H9 (cell line): ENCODE measurements around the gene TRERF1. TPM values are rescaled to one million over a fixed set of nuclear protein-coding genes. Genes with fewer than 3 reads are reported as not detected.

Experiments
- DNase-seq: peaks from one replicate; pipeline ENCODE4 v3.0.0-alpha.2; 2017
- H2AFZ ChIP-seq: one replicate; pipeline ENCODE4 v1.6.1; 2013; ENCODE audit warnings: mild to moderate bottlenecking, low read length, control low read depth, moderate library complexity
- H2AK5ac ChIP-seq: 2 replicates; pipeline ENCODE4 v1.6.1; 2013; ENCODE audit warnings: low read length, control low read depth, mixed read lengths; ENCODE audit not compliant: insufficient read length
- H2BK120ac ChIP-seq: one replicate; pipeline ENCODE4 v1.6.1; 2013; ENCODE audit warnings: low read depth, mild to moderate bottlenecking, low read length, control low read depth, inconsistent platforms; ENCODE audit not compliant: poor library complexity, severe bottlenecking
- H2BK12ac ChIP-seq: 2 replicates; pipeline ENCODE4 v1.6.1; 2013; ENCODE audit warnings: low read length, control low read depth, mixed read lengths, low read depth; ENCODE audit not compliant: insufficient read length
- H2BK15ac ChIP-seq: 2 replicates; pipeline ENCODE4 v1.6.1; 2013; ENCODE audit warnings: low read depth, low read length, control low read depth
- H2BK20ac ChIP-seq: one replicate; pipeline ENCODE4 v1.6.1; 2013; ENCODE audit warnings: low read depth, mild to moderate bottlenecking, low read length, control low read depth, inconsistent platforms; ENCODE audit not compliant: poor library complexity, severe bottlenecking
- H2BK5ac ChIP-seq: 2 replicates; pipeline ENCODE4 v1.6.1; 2013; ENCODE audit warnings: low read length, control low read depth, mixed read lengths; ENCODE audit not compliant: insufficient read length
- H3K14ac ChIP-seq: 2 replicates; pipeline ENCODE4 v1.6.1; 2013; ENCODE audit warnings: low read length, control low read depth; ENCODE audit not compliant: insufficient read depth
- H3K18ac ChIP-seq: 2 replicates; pipeline ENCODE4 v1.6.1; 2013; ENCODE audit warnings: low read depth, mild to moderate bottlenecking, mixed read lengths, low read length, control low read depth; ENCODE audit not compliant: insufficient read length
- H3K23ac ChIP-seq: 2 replicates; pipeline ENCODE4 v1.6.1; 2013; ENCODE audit warnings: low read length, control low read depth, mixed read lengths, low read depth; ENCODE audit not compliant: insufficient read length
- H3K23me2 ChIP-seq: 2 replicates; pipeline ENCODE4 v1.6.1; 2013; ENCODE audit warnings: low read depth, mild to moderate bottlenecking, mixed read lengths, low read length, control low read depth; ENCODE audit not compliant: insufficient read length, poor library complexity, severe bottlenecking
- H3K27ac ChIP-seq: 2 replicates; pipeline ENCODE4 v1.5.1; 2013; ENCODE audit warnings: low read length, control low read depth, mixed read lengths, low read depth; ENCODE audit not compliant: insufficient read length
- H3K27me3 ChIP-seq: 2 replicates; pipeline ENCODE4 v1.6.1; 2013; ENCODE audit warnings: low read length, control low read depth, inconsistent platforms; ENCODE audit not compliant: insufficient read depth
- H3K4ac ChIP-seq: 2 replicates; pipeline ENCODE4 v1.6.1; 2013; ENCODE audit warnings: low read depth, mild to moderate bottlenecking, control low read depth, inconsistent platforms, low read length, moderate library complexity
- H3K4me1 ChIP-seq: 2 replicates; pipeline ENCODE4 v1.6.1; 2013; ENCODE audit warnings: low read length, control low read depth, inconsistent platforms; ENCODE audit not compliant: insufficient read depth
- H3K4me2 ChIP-seq: 2 replicates; pipeline ENCODE4 v1.6.1; 2013; ENCODE audit warnings: low read length, control low read depth, mixed read lengths; ENCODE audit not compliant: insufficient read length, insufficient read depth
- H3K56ac ChIP-seq: 2 replicates; pipeline ENCODE4 v1.6.1; 2013; ENCODE audit warnings: low read depth, mild to moderate bottlenecking, mixed read lengths, low read length, control low read depth; ENCODE audit not compliant: insufficient read length
- H3K79me1 ChIP-seq: 2 replicates; pipeline ENCODE4 v1.6.1; 2013; ENCODE audit warnings: low read depth, mild to moderate bottlenecking, moderate library complexity, low read length, control low read depth, inconsistent platforms; ENCODE audit not compliant: insufficient read depth, poor library complexity, severe bottlenecking
- H3K79me2 ChIP-seq: 2 replicates; pipeline ENCODE4 v1.6.1; 2013; ENCODE audit warnings: low read length, control low read depth, inconsistent platforms; ENCODE audit not compliant: insufficient read depth
- H3K9ac ChIP-seq: 2 replicates; pipeline ENCODE4 v1.6.1; 2013; ENCODE audit warnings: low read length, control low read depth, mixed read lengths; ENCODE audit not compliant: insufficient read length; ENCODE audit errors: extremely low read depth
- H3K9me3 ChIP-seq: one replicate; pipeline ENCODE4 v1.6.1; 2013; ENCODE audit warnings: low read depth, low read length, inconsistent platforms; ENCODE audit not compliant: control insufficient read depth
- H3T11ph ChIP-seq: one replicate; pipeline ENCODE4 v1.6.1; 2013; ENCODE audit warnings: mild to moderate bottlenecking, low read length, control low read depth, inconsistent platforms
- H4K20me1 ChIP-seq: one replicate; pipeline ENCODE4 v1.6.1; 2013; ENCODE audit not compliant: control insufficient read depth, insufficient read length, insufficient read depth
- H4K5ac ChIP-seq: 2 replicates; pipeline ENCODE4 v1.6.1; 2013; ENCODE audit warnings: low read depth, mild to moderate bottlenecking, mixed read lengths, low read length, control low read depth; ENCODE audit not compliant: insufficient read length
- H4K8ac ChIP-seq: replicated peaks from 2 replicates; pipeline ENCODE4 v1.6.1; 2013; ENCODE audit warnings: low read length, control low read depth, mixed read lengths, low read depth; ENCODE audit not compliant: insufficient read length
- H4K91ac ChIP-seq: 2 replicates; pipeline ENCODE4 v1.6.1; 2013; ENCODE audit warnings: low read depth, mild to moderate bottlenecking, moderate library complexity, mixed read lengths, low read length, control low read depth; ENCODE audit not compliant: insufficient read length
- H3K27ac Mint-ChIP-seq, 3 experiments: 2 replicates in 2 of 3; 3 replicates in 1 of 3; pipeline ENCODE4 v1.8.0; 2020 to 2021; ENCODE audit warnings: mixed read lengths in 3 of 3, mild to moderate bottlenecking in 1 of 3, moderate library complexity in 1 of 3
- H3K27me3 Mint-ChIP-seq: 2 replicates; pipeline ENCODE4 v1.8.0; 2021; ENCODE audit warnings: low read depth, mild to moderate bottlenecking, moderate library complexity, mixed read lengths
- H3K36me3 Mint-ChIP-seq, 3 experiments: 2 replicates in 2 of 3; 3 replicates in 1 of 3; pipeline ENCODE4 v1.8.0; 2020 to 2021; ENCODE audit warnings: low read depth in 3 of 3, mixed read lengths in 3 of 3; ENCODE audit not compliant: insufficient read depth in 1 of 3
- H3K4me1 Mint-ChIP-seq, 2 experiments: 2 replicates each; pipeline ENCODE4 v1.8.0; 2020; ENCODE audit warnings: mixed read lengths in 2 of 2
- H3K4me3 Mint-ChIP-seq, 2 experiments: 2 replicates in 1 of 2; 3 replicates in 1 of 2; pipeline ENCODE4 v1.8.0; 2020 to 2021; ENCODE audit warnings: mild to moderate bottlenecking in 2 of 2, mixed read lengths in 2 of 2, moderate library complexity in 1 of 2
- H3K9me3 Mint-ChIP-seq, 2 experiments: 2 replicates in 1 of 2; 3 replicates in 1 of 2; pipeline ENCODE4 v1.8.0; 2020; ENCODE audit warnings: mild to moderate bottlenecking in 2 of 2, mixed read lengths in 2 of 2, moderate library complexity in 1 of 2
- CTCF ChIP-seq: fragments of 200-600 bp; sonication (generic); conservative IDR thresholded peaks from 3 replicates; pipeline ENCODE4 v1.8.0; 2021; ENCODE audit warnings: antibody characterized with exemption, mild to moderate bottlenecking
- WGBS: extraction: QIAGEN DNeasy Blood & Tissue Kit; methylation state at CpG from one replicate; pipeline ENCODE4 v1.1.7; 2013; ENCODE audit warnings: missing lambda C conversion rate, low lambda C conversion rate, mixed read lengths; ENCODE audit not compliant: insufficient read length; ENCODE audit errors: extremely low coverage; 5-methylcytosine and 5-hydroxymethylcytosine counted together
- total RNA-seq: library from RNA; stranded (reverse); gene quantifications from 2 replicates; pipeline ENCODE4 v1.2.1, GENCODE V29; 2021

Gene TRERF1
- total RNA-seq, 1 experiment from 2014 or later = 19.7 TPM

GRCh38 chr6:42482174-42482573, 30.4 kb upstream of the TRERF1 start:
- H2BK12ac ChIP-seq = no peak overlapping the region
- H2AK5ac ChIP-seq = no peak overlapping the region
- no CpG with 5 or more reads among the region's 1 CpG for WGBS
- H3K4me2 ChIP-seq = no peak overlapping the region
- no peak overlapping the region for H3K14ac ChIP-seq
- H3K27me3 Mint-ChIP-seq = no peaks in the 10 kb centered on the region; the same call in 1 of the 2 replicates
- no peak for DNase-seq
- H2AFZ ChIP-seq = no peak overlapping the region
- H2BK5ac ChIP-seq = no peak overlapping the region
- H4K8ac ChIP-seq = no peak overlapping the region
- H2BK20ac ChIP-seq = no peak overlapping the region
- no peak overlapping the region for H2BK120ac ChIP-seq
- no peaks in the 10 kb centered on the region for H3K4me1 ChIP-seq
- no peak overlapping the region for H3K18ac ChIP-seq
- no peak overlapping the region for H4K5ac ChIP-seq
- no peaks in the 10 kb centered on the region for H3K4me1 Mint-ChIP-seq
- H3K23me2 ChIP-seq = no peaks in the 10 kb centered on the region
- no peak overlapping the region for H3K9ac ChIP-seq
- H4K20me1 ChIP-seq = no peaks in the 10 kb centered on the region
- H3K9me3 Mint-ChIP-seq = no peaks in the 10 kb centered on the region
- H3K9me3 ChIP-seq = no peaks in the 10 kb centered on the region
- H3K79me2 ChIP-seq = no peaks in the 10 kb centered on the region
- H3K27ac ChIP-seq = no peak overlapping the region
- H3K56ac ChIP-seq = no peak overlapping the region
- no peak overlapping the region for H3K23ac ChIP-seq
- H3K27ac Mint-ChIP-seq = no peak overlapping the region
- TF ChIP-seq CTCF = no peak
- no peak overlapping the region for H3K4ac ChIP-seq
- no peaks in the 10 kb centered on the region for H3K27me3 ChIP-seq
- H3K4me3 Mint-ChIP-seq = no peak overlapping the region
- no peak overlapping the region for H4K91ac ChIP-seq
- no peaks in the 10 kb centered on the region for H3K79me1 ChIP-seq
- no peak overlapping the region for H2BK15ac ChIP-seq
- H3K36me3 Mint-ChIP-seq = no peaks in the 10 kb centered on the region
- H3T11ph ChIP-seq = no peak overlapping the region
